GM12872 (cell line): ENCODE data around the gene FBN1.

Experiments
- TF ChIP-seq, protein P1 (sequence below): IDR thresholded peaks from 3 replicates; pipeline ENCODE4 v1.5.1; 2011; ENCODE audit warnings: low read depth, mild to moderate bottlenecking, low read length, moderate library complexity; ENCODE audit not compliant: insufficient read depth

The FBN1 gene

GRCh38 chr15:48477795-48478360, 167.6 kb downstream of the FBN1 start:
- TF ChIP-seq, protein P1, sequence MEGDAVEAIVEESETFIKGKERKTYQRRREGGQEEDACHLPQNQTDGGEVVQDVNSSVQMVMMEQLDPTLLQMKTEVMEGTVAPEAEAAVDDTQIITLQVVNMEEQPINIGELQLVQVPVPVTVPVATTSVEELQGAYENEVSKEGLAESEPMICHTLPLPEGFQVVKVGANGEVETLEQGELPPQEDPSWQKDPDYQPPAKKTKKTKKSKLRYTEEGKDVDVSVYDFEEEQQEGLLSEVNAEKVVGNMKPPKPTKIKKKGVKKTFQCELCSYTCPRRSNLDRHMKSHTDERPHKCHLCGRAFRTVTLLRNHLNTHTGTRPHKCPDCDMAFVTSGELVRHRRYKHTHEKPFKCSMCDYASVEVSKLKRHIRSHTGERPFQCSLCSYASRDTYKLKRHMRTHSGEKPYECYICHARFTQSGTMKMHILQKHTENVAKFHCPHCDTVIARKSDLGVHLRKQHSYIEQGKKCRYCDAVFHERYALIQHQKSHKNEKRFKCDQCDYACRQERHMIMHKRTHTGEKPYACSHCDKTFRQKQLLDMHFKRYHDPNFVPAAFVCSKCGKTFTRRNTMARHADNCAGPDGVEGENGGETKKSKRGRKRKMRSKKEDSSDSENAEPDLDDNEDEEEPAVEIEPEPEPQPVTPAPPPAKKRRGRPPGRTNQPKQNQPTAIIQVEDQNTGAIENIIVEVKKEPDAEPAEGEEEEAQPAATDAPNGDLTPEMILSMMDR, result no peak

DNA sequence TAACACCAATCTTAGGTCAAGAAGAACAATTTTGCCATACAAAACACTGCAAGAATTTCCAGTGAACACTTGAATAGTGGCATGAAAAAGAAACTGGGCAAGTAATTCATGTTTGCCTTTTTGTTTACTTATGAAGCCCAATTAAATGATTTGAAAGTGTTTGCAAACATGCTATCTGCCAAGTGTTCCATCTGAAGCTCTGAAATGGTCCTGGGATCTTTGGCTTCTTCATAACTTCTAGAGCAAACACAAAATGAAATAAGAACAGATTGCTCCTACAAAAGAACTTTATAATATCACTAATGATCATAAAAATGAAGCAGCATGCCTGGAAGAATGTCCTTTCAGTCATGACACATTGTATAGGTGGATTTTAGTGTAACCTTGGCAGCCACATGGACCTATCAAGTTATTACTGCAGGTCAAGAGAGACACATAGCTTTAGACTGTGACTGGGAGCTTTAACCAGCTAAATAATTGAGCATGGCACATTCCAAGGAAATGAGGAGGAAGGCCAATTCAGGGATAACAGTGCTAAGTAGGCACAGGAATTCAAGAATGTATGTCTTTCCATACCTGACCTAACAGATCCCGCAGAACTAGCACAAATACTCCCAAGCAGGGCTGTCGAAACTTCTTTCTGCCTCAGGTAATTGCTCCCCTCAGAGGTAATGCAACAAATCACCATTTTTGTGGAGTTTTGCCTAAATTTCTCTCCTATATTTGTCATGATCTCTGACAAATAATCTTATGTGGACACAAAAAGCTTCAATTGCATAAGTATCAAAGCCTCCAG, 169.7 kb downstream of the FBN1 start:
- TF ChIP-seq, protein P1, result no peak

DNA sequence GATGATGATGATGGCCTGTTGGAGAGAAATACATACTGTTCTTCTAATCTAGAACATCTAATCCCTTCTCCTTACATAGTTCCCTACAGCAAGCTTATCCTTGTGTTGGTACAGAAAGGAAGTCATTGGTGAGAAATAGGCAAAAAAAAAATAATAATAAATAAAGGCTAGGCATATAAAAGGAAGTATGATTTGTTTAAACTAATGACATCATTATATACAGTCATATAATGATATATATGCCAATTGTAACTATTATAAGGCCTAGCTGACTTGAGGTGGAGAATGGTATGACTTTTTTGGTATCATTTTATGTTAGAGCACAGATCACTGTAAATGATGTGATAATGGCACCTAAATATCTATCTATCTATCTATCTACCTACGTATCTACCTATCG, 171.8 kb downstream of the FBN1 start:
- TF ChIP-seq, protein P1, result no peak

DNA sequence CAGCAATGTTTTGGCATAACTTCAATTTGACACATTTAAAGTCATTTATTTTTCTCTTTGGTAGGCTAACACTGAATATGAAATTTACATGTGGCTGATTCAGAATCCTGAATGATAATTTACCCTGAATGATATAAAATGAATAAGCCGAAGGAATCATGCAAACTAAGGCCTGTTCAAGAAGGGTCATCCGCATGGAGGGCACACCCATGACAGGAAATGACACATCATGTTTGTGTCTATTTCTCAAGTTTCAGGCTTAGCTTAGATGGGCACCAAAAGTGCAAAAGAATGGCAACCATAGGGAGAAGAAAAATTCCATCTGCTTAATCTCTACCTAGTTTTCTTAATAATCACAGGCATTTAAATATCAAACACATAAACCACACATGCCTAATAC, 172.8 kb downstream of the FBN1 start:
- TF ChIP-seq, protein P1, result no peak

DNA sequence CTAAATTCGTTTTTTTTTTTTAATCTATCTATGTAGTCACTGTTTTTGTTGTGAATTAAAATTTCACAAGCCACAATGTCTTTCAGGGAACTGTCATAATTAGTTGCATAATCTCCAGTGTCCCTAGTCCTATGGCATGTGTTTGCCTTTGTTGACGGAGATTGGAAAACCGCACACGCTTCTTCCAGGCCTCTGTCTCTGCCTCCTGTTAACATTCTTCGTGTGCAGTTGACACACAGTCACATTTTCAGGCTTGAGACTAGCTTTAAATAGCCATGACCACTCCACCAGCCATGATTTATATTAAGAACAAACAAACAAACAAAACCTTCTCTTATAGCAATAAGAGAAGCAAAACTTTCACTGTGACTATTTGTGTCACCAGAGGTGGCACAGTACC, 174.4 kb downstream of the FBN1 start:
- TF ChIP-seq, protein P1, result no peak

- TF ChIP-seq, protein P1, result no peak
These were observed 175.4 kb downstream of the FBN1 start for GRCh38 chr15:48470096-48470495.

GRCh38 chr15:48469681-48470080, 175.8 kb downstream of the FBN1 start:
- TF ChIP-seq, protein P1, result no peak
